GM12878 (cell line): ENCODE results near the gene PSMB10.
A peak's percentile ranks its signal among the peaks of the same experiment; 100 is the strongest.

Experiments
- CREB1 ChIP-seq: IDR thresholded peaks from 2 replicates; pipeline ENCODE4 v1.6.1; 2012; ENCODE audit warnings: low read depth, mild to moderate bottlenecking, inconsistent platforms
- POLR2A ChIP-seq: IDR thresholded peaks from 2 replicates; pipeline ENCODE4 v1.6.1; 2011; ENCODE audit warnings: low read depth, mild to moderate bottlenecking, low read length
- RAD51 ChIP-seq: fragments of 450-650 bp; IDR thresholded peaks from 2 replicates; pipeline ENCODE4 v1.6.1; 2016; ENCODE audit warnings: moderate library complexity, mild to moderate bottlenecking, inconsistent platforms

DNA sequence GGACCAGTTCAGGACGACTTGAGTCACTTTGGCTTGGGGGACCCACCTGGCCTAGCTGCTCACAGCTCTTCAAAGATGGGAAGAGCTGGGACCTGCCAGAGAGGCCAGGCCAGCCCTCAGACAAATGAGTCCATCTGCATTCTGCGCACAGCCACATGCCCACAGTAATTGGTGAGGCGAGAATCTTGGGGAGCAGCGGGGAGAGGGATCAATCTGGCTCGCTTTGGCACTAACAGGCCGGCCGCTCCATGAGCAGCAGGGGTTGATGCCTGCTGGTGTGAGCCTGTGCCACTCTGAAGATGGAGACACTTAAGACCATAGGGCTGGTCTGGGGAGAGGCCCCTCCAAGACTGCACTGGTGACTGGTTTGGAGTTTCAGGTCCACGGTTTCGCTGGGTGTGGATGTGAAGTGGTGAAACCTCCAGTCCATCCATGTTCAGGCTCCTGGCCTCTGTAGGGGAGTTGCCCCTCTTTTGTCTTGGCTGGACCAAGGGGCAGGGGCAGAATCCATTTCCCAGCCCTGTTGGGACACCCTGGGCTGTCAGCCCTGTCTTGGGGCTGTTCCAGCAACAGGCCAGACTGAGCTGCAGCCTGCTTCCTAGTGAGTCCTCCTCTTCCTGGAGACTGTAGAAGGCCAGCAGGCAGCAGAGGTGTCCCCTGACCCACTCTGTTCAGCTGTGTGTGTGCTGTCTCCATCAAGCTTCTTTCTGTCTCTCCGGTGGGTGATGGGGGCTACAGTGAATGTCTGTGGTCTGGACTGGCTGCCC lies 12.3 kb downstream of the PSMB10 start:
- no peak for TF ChIP-seq RAD51
- no peak for TF ChIP-seq CREB1
- 0 out of 2 replicates have a peak, but pooled peaks have one; percentile 17 for TF ChIP-seq POLR2A
